Central memory CD4-positive, alpha-beta T cell (primary cell): ENCODE measurements around the gene MSI2.
"Not testable (repeated sequence)": the region's sequence is repeated elsewhere in the genome, so short reads cannot be mapped to it uniquely, and the experiment has no call there.

Experiments used
- DNase-seq: peaks from one replicate; pipeline ENCODE4 v3.0.0; 2022

MSI2 gene

GRCh38 chr17:57294629-57295501, 38.5 kb downstream of the MSI2 start:
- no peak for DNase-seq

DNA sequence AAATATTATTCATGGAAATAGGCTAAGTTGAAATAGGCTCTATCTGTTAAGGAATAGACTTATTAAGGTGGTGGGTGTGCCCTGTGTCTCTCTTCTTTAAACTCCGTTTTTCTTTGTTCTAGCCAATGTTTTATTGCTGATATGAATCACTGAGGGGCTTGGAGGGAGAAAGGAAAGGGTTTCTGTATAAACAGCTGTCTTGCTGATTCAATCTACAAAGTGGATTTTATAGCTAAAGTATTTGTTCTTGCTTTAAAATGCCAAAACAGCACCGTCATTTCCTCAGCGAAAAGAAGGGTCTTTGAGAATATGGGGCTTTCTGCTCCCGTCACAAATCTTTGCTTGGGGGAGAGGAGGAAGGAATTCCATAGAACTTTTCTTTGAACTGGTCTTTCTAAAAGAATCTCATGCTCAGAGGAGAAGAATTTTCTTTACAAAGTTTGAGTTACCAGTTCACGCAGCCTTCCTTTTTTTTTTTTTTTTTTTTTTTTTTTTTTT, 39.3 kb downstream of the MSI2 start:
- no peak for DNase-seq

DNA sequence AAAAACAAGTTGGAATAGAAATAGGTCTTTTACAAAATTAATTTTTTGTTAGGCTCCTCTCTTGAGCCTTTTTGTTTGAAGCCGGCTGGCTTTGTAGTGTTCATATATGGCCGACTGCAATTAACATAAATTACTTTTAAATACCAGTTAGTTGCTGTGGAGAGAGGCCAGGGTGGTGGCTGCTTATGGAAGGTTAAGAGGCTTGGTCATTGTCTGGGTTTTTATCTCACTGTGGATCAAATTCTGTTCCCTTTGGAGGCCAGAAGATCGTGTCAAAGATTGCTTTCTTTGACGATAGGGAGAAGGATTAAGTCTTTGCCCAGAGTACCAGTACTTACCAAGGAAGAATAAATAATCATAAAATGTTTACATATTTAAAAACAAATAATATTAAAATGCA, 39.9 kb downstream of the MSI2 start:
- no peak for DNase-seq

DNA sequence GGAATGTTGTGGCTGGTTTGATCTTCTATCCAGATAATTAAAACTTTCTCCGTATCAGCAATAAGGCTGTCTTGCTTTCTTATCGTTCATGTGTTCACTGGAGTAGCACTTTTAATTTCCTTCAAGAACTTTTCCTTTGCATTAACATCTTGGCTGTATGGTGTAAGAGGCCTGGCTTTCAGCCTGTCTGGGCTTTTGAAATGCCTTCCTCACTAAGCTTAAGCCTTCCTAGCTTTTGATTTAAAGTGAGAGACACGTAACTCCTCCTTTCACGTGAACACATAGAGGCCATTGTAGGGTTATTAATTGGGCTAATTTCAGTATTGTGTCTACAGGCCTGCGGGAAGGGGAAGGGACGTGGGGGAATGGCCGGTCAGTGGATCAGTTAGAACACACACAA, 42.9 kb downstream of the MSI2 start:
- DNase-seq, result no peak

DNA sequence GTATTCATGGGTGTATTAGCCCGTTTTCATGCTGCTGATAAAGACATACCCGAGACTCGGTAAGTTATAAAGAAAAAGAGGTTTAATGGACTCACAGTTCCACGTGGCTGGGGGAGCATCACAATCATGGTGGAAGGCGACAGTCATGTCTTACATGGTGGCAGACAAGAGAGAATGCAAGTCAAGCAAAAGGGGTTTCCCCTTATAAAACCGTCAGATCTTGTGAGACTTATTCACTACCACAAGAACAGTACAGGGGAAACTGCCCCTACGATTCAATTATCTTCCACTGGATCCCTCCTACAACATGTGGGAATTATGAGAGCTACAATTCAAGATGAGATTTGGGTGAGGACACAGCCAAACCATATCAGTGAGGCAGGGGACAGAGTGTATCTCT, 44.3 kb downstream of the MSI2 start:
- not testable (repeated sequence) for DNase-seq

GRCh38 chr17:57302690-57303465, 46.6 kb downstream of the MSI2 start:
- DNase-seq, result no peak

DNA sequence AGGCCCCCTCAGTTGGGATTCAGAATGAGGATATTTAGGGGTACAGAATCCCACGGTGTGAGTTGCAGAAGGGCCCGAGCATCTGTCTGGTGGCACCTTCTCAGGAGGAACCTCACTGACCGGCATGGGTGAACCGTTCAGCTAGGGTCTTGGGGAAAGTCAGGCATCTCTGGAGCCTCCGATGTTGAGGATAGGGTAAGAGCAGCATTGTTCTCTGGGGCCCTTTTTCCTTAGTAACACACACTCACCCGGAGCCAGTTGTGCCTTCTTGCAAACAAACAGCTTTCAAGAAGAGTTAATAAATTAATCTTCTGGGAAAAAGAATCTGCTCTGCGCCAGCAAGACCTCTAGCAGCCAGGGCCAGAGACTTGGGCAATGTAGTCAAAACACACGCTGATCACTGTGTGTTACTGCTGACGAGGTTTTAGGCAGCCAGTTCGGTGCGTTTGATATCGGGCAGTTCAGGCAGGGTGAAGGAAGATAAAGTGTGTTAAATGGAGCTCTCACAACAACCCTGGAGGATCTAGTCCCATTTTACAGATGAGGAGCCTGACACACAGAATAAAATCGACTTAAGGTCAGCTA, 48.9 kb downstream of the MSI2 start:
- DNase-seq, result no peak

DNA sequence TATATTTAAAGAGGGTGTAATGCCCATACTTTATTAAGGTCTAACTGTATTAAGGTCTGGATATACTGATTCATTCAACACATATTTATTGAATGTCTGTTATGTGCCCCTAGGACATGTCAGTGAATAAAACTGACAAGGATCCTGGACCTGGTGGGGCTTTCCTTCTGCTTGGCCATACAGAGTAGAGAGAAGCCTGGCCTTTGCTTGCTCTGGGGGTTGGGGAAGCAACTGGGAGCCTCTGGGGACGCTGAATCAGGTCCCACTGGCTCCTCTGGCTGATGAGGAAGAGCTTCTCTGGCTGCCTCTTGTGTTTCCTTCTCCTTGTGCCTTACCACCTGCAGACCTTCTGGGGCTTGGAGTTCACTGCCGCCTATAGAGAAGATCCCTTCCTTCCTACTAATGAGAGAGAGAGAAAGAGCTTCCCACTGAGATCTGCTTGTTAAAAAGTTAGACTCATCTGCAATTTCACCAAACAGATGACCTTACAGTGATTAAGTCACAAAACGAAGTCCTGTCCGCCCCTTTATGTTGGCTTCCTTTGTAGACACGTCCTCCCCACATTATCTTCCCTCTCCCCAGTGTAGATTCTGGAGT, 49.7 kb downstream of the MSI2 start:
- DNase-seq, result no peak

DNA sequence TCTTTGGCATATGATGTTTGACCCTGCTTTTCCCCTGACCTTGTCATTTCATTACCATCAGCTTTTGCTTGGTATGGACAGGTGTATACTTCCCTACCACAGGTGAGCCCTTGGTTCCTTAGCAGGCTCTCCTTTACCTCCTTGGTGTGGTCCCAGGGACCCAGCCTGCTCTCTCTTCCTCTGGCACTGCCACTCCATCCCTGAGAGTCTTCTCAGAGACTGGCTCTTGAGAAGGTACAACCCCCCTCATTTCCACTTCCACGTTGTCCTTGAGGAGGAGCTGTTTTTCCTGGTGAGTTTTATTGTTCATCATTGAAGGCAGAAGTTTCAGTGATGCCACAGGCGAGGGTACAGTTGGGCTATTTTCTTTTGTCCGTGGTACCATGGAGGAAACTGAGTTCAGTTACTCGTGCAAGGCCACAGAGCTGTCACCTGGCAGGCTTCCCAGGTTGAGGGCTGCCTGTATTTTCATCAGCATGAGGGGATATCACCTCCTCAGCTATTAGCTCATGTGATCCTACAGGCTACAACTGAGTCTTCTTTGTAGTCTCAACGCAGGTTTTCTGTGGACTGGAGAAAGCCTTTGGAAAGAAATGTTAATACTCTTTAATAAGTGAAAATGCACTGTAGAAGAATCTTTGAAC, 52.3 kb downstream of the MSI2 start:
- no peak for DNase-seq

- DNase-seq, result no peak
Observed at GRCh38 chr17:57309479-57309878, 53.2 kb downstream of the MSI2 start.

DNA sequence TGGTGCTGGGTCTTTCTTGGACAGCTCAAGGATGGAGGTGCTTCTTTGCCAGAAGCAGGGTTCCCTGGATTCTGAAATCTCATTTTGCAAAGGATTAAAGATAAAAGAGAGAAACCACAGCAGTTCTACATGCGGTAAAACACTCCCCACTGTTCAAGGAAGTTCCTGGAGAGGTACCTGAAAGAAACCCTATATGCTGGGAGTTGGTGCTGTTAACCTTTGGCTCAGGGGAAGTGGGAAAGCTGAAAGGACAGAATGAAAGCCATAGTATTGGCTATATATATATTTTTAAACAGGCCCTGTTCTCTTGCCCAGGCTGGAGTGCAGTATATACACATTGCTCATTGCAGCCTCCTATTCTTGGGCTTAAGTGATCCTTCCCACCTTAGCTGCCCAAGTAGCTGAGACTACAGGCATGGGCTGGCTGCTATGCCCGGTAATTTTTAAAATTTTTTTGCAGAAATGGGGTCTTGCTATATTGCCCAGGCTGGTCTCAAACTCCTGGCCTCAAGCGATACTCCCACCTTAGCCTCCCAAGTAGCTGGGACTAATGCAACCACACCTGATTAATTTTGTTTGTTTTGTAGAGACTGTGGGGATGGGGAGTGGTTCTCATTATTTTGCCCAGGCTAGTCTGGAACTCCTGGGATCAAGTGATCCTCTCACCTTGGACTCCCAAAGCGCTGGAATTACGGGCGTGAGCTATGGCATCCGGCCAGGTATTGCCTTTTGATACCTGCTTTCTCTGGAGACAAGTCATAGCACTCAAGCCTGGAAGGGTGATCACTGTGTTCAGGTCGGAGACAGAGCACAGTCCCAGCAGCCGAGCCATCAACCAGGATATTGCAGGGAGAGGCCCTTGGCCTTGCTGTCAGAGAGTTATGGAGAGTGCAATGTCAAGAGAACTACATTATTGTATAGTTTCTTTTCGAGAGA, 55.2 kb downstream of the MSI2 start:
- DNase-seq, result no peak

- no peak for DNase-seq
Observed at GRCh38 chr17:57312242-57312641, 55.9 kb downstream of the MSI2 start.

DNA sequence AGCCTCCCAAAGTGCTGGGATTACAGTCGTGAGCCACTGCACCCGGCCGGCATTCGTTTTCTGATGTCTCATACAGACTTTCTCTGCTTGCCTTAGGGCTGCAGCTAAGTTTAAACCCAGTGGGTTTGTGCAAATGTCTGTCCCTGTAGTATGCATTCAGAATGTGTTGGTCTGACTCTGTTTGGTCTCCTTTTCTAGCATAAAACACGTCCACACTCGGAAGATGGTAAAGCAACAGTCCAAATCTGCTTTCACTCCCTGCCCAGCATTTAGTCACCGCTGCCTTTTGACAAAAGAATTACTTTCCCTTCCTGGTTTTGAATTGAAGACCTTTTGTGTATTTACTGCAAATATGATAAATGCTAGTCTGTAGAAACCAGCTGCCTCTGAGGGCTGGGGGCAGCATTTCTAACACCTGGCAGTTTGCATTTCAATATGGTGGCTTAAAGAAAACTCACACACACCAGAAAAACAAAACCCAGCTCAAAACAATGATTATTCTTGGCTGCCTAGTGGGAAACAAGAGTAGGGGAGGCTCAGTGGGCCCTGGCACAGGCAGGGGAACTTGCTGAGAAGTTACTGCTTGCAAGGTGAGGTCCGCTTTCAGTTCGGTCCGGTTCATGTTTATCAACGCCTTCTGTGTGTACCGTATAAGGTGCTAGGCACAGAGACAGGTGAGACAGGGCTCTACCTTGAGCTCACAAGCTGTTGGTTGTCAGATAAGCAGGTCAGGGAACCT, 56.9 kb downstream of the MSI2 start:
- no peak for DNase-seq

DNA sequence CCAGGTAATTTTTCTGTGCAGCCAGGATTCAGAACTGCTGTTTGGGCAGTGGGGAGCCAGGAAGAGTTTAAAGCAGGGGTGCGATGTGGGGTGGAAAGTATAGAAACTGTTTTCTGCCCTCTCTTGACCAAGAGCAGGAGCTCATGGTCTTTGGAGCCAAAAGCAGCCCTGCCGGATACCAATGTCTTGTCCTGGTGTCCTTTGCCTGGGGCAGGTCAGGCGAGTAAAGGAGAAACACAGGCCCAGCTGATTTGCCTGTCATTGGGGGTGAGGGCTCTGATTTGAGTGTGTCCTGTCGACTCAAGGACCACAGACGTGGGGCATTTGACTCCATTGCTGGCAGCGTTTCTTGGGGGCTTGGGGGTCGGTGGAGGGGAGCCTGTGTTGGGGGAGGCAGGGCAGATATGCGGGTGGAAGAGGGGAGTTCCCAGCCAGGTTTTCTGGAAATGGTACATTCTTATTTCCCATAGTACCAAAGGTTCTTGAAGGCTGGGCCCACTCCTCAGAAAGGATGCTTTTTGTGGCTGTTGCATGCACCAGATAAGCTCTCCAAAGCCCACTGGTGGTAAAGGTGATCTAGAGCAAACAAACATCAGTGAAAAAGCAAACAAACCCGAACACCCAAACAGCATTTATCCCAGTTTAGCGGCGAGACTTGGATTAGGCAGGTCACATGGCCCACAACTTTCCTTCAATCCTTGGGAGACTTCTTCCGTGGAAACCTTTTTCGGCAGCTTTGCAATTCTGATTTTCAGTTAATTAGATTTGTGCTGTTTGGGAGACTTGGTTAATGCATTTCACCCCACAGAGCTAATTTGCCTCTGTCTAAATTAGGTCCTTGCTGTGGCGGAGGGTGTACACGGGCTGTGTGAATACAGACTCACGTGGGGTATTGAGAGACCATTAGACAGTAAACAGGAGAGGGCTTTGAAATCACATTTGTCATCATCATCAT, 59.0 kb downstream of the MSI2 start:
- no peak for DNase-seq

DNA sequence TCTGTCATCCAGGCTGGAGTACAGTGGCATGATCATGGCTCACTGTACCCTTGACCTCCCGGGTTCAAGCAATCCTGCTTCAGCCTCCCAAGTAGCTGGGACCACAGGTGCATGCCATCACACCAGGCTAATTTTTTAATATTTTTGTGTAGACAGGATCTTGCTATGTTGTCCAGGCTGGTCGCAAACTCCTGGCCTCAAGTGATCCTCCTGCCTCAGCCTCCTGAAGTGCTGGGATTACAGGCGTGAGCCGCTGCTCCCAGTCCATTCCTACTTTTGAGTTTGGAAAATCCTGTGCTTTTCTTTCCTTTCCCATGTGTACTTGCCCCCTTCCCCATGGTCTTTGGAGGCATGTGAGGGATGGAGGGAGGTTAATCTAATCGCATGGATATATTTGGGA, 60.0 kb downstream of the MSI2 start:
- DNase-seq, result no peak

- no peak for DNase-seq
Observed at GRCh38 chr17:57317079-57317478, 60.8 kb downstream of the MSI2 start.

DNA sequence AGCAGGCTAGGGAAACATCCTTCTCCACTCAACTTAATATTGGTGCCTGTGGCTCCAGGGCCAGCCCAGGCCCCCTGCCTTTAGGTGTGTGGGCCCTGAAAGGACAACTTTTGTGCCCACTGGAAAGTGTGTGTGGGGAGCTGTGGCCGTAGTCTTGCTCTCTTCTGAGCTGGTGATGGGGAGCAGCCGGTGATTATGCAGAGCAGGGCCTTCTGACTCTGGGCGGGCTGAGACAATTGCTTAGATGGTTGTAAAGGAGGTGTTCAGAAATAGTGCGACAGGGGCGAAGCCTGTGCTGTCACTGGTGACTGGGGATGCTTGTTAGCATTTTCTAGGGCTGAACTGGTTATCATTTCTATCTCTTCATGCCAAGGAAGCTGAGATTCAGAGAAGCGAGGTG, 62.6 kb downstream of the MSI2 start:
- no peak for DNase-seq

GRCh38 chr17:57319806-57320205, 63.5 kb downstream of the MSI2 start:
- no peak for DNase-seq

DNA sequence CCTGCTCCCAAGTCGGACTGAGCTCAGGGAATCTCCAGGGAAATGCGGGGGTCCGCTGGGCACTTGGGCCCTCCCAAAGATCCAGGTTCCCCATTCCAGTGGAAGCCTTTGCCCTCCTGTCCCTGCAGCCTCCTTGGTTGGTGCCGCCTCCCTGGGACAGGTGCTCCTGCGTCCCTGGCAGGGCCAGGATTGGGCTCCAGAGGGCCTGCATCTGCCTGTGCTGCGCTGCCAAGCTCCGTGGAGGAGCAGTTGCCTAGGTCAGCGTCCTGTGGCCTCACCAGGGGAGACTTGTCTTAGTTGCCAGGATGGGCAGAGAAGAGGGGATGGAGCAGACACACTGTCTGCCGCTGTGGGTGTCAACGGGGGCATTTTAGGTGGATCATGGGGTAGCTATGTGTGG, 67.1 kb downstream of the MSI2 start:
- no peak for DNase-seq

DNA sequence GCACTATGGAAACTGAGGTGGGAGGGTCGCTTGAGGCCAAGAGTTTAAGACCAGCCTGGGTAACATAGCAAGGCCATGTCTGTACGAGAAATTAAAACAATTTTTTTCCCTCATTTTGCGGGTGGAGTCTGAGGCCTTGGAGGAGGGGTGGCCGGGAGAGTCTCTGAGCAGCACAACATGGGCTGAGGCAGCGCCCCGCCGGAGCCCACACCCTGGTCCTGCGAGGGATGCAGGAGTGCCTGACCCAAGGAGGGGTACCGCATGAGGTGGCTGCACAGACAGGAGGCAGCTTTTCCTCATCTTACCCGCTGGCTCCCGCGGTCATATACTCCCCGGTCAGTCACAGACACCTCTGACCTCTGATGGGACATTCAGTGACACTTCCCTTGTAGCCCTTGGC, 67.7 kb downstream of the MSI2 start:
- no peak for DNase-seq
